GM23338 (cell line): Measurements from ENCODE around the gene SH3RF3.

Experiments
- CREB1 ChIP-seq: fragments of 250-450 bp; sonication (Bioruptor Pico); IDR thresholded peaks from 2 replicates; pipeline ENCODE4 v1.5.0; 2020; ENCODE audit warnings: low read depth, mild to moderate bottlenecking, moderate library complexity
- EZH2 ChIP-seq: fragments of 200-600 bp; sonication (generic); IDR thresholded peaks from one replicate; pipeline ENCODE4 v1.8.0; 2017; ENCODE audit warnings: antibody characterized with exemption, mild to moderate bottlenecking, low read depth; ENCODE audit not compliant: unreplicated experiment
- EZH2phosphoT487 ChIP-seq: fragments of 200-600 bp; sonication (generic); IDR thresholded peaks from one replicate; pipeline ENCODE4 v1.8.1; 2018; ENCODE audit warnings: antibody characterized with exemption; ENCODE audit not compliant: unreplicated experiment
- POLR2AphosphoS5 ChIP-seq: IDR thresholded peaks from 2 replicates; pipeline ENCODE4 v1.6.1; 2016; ENCODE audit warnings: antibody characterized with exemption, low read depth
- ZNF114 ChIP-seq: fragments of 250-450 bp; sonication (Bioruptor Pico); IDR thresholded peaks from 2 replicates; pipeline ENCODE4 v1.5.0; 2020; ENCODE audit warnings: mild to moderate bottlenecking, moderate library complexity
- ZNF331 ChIP-seq: fragments of 250-450 bp; sonication (Bioruptor Pico); IDR thresholded peaks from 2 replicates; pipeline ENCODE4 v1.5.0; 2020; ENCODE audit warnings: low read depth, mild to moderate bottlenecking, moderate library complexity
- TF ChIP-seq, protein P1 (sequence below), 2 experiments: fragments of 200-600 bp in 1 of 2; sonication (generic) in 1 of 2; conservative IDR thresholded peaks; 2 replicates each; pipeline versions ENCODE4 v1.5.1 to v1.6.1; 2016 to 2017; ENCODE audit warnings: antibody characterized with exemption in 2 of 2, low read depth in 2 of 2, mild to moderate bottlenecking in 2 of 2, moderate library complexity in 1 of 2
- TF ChIP-seq, protein P2 (sequence below): IDR thresholded peaks from one replicate; pipeline ENCODE4 v1.6.1; 2018; ENCODE audit warnings: antibody characterized with exemption; ENCODE audit not compliant: unreplicated experiment
- TF ChIP-seq, protein P3 (sequence below): fragments of 250-450 bp; sonication (Bioruptor Pico); IDR thresholded peaks from 2 replicates; pipeline ENCODE4 v1.5.0; 2020; ENCODE audit warnings: mild to moderate bottlenecking, moderate library complexity

DNA sequence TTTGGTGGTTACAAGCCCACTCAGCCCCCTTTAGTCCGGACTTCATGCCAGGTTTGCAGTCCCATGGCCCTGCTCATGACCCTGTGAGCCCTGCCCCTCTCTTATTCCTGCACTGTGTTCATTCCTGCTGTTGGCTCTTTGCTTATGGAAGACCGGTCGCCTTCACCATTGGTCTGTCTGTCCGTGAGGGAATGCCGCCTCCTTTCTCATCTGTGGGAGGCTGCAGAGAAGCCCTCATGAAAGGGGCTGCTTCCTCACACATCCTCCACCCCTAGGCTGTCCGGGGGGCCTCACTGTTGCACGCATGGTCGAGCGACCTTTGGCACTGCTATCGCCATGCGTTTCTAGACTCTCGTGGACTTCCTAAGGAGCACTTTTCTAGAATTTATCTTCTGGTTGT, 16.3 kb downstream of the SH3RF3 start:
- no peak for TF ChIP-seq EZH2
- TF ChIP-seq POLR2AphosphoS5, result no peak
- no peak for TF ChIP-seq CREB1 (CRISPR knock-in tag)
- TF ChIP-seq, protein P1, sequence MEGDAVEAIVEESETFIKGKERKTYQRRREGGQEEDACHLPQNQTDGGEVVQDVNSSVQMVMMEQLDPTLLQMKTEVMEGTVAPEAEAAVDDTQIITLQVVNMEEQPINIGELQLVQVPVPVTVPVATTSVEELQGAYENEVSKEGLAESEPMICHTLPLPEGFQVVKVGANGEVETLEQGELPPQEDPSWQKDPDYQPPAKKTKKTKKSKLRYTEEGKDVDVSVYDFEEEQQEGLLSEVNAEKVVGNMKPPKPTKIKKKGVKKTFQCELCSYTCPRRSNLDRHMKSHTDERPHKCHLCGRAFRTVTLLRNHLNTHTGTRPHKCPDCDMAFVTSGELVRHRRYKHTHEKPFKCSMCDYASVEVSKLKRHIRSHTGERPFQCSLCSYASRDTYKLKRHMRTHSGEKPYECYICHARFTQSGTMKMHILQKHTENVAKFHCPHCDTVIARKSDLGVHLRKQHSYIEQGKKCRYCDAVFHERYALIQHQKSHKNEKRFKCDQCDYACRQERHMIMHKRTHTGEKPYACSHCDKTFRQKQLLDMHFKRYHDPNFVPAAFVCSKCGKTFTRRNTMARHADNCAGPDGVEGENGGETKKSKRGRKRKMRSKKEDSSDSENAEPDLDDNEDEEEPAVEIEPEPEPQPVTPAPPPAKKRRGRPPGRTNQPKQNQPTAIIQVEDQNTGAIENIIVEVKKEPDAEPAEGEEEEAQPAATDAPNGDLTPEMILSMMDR (conservative IDR thresholded peaks at IDR 0.05; ENCODE audit: low read depth in 2 of 2), result no peak
- no peak for TF ChIP-seq ZNF114 (CRISPR knock-in tag)
- no peak for TF ChIP-seq EZH2phosphoT487
- TF ChIP-seq, protein P2, sequence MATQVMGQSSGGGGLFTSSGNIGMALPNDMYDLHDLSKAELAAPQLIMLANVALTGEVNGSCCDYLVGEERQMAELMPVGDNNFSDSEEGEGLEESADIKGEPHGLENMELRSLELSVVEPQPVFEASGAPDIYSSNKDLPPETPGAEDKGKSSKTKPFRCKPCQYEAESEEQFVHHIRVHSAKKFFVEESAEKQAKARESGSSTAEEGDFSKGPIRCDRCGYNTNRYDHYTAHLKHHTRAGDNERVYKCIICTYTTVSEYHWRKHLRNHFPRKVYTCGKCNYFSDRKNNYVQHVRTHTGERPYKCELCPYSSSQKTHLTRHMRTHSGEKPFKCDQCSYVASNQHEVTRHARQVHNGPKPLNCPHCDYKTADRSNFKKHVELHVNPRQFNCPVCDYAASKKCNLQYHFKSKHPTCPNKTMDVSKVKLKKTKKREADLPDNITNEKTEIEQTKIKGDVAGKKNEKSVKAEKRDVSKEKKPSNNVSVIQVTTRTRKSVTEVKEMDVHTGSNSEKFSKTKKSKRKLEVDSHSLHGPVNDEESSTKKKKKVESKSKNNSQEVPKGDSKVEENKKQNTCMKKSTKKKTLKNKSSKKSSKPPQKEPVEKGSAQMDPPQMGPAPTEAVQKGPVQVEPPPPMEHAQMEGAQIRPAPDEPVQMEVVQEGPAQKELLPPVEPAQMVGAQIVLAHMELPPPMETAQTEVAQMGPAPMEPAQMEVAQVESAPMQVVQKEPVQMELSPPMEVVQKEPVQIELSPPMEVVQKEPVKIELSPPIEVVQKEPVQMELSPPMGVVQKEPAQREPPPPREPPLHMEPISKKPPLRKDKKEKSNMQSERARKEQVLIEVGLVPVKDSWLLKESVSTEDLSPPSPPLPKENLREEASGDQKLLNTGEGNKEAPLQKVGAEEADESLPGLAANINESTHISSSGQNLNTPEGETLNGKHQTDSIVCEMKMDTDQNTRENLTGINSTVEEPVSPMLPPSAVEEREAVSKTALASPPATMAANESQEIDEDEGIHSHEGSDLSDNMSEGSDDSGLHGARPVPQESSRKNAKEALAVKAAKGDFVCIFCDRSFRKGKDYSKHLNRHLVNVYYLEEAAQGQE, result no peak
- TF ChIP-seq, protein P3, sequence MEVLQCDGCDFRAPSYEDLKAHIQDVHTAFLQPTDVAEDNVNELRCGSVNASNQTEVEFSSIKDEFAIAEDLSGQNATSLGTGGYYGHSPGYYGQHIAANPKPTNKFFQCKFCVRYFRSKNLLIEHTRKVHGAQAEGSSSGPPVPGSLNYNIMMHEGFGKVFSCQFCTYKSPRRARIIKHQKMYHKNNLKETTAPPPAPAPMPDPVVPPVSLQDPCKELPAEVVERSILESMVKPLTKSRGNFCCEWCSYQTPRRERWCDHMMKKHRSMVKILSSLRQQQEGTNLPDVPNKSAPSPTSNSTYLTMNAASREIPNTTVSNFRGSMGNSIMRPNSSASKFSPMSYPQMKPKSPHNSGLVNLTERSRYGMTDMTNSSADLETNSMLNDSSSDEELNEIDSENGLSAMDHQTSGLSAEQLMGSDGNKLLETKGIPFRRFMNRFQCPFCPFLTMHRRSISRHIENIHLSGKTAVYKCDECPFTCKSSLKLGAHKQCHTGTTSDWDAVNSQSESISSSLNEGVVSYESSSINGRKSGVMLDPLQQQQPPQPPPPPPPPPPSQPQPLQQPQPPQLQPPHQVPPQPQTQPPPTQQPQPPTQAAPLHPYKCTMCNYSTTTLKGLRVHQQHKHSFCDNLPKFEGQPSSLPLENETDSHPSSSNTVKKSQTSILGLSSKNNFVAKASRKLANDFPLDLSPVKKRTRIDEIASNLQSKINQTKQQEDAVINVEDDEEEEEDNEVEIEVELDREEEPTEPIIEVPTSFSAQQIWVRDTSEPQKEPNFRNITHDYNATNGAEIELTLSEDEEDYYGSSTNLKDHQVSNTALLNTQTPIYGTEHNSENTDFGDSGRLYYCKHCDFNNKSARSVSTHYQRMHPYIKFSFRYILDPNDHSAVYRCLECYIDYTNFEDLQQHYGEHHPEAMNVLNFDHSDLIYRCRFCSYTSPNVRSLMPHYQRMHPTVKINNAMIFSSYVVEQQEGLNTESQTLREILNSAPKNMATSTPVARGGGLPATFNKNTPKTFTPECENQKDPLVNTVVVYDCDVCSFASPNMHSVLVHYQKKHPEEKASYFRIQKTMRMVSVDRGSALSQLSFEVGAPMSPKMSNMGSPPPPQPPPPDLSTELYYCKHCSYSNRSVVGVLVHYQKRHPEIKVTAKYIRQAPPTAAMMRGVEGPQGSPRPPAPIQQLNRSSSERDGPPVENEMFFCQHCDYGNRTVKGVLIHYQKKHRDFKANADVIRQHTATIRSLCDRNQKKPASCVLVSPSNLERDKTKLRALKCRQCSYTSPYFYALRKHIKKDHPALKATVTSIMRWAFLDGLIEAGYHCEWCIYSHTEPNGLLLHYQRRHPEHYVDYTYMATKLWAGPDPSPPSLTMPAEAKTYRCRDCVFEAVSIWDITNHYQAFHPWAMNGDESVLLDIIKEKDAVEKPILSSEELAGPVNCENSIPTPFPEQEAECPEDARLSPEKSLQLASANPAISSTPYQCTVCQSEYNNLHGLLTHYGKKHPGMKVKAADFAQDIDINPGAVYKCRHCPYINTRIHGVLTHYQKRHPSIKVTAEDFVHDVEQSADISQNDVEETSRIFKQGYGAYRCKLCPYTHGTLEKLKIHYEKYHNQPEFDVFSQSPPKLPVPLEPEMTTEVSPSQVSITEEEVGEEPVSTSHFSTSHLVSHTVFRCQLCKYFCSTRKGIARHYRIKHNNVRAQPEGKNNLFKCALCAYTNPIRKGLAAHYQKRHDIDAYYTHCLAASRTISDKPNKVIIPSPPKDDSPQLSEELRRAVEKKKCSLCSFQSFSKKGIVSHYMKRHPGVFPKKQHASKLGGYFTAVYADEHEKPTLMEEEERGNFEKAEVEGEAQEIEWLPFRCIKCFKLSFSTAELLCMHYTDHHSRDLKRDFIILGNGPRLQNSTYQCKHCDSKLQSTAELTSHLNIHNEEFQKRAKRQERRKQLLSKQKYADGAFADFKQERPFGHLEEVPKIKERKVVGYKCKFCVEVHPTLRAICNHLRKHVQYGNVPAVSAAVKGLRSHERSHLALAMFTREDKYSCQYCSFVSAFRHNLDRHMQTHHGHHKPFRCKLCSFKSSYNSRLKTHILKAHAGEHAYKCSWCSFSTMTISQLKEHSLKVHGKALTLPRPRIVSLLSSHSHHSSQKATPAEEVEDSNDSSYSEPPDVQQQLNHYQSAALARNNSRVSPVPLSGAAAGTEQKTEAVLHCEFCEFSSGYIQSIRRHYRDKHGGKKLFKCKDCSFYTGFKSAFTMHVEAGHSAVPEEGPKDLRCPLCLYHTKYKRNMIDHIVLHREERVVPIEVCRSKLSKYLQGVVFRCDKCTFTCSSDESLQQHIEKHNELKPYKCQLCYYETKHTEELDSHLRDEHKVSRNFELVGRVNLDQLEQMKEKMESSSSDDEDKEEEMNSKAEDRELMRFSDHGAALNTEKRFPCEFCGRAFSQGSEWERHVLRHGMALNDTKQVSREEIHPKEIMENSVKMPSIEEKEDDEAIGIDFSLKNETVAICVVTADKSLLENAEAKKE (CRISPR knock-in tag), result no peak
- no peak for TF ChIP-seq ZNF331 (CRISPR knock-in tag)
